Activated CD8-positive, alpha-beta memory T cell treated with anti-CD3 and anti-CD28 coated beads, Interleukin-2, amount 50 U/mL, for 4 hours (primary cell): ENCODE measurements around the gene MIPOL1.

Experiments
- DNase-seq: peaks from one replicate; pipeline ENCODE4 v3.0.0-alpha.2; 2020

The MIPOL1 gene

DNA sequence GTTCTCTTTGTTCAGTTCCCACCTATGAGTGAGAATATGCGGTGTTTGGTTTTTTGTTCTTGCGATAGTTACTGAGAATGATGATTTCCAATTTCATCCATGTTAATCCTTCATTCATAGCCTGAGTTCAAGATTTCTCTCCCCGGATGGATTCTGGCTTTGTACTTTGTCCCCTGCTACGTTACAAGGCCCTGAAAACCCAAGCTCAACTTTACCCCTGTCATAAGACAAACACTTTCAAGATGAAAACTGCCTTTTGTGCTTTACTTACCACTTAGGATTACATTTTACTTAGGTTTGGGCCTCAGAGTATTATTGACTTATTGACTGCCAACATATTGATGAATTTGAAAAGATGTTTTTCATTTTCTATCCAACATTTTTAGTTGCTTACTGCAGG, 361.0 kb downstream of the MIPOL1 start:
- DNase-seq = no peak

DNA sequence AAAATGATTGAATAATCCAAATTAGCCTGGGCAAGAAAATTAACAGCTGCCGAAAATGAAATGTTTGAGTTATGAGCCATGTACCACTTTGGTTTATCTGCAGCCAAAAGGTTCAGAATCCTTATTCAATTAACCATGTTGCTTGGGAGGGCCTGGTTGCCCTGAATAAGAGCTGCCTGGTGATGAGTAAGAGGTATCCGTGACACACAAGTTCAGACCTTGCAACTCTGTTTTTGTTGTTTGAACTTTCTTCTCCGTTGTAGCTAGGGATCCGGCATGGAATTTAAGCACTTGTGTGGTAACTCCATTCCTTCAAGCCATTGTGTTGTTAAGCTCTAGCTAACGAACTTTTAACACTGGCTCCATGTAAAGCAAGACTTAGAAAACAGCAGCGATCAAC, 361.6 kb downstream of the MIPOL1 start:
- DNase-seq = no peak

DNA sequence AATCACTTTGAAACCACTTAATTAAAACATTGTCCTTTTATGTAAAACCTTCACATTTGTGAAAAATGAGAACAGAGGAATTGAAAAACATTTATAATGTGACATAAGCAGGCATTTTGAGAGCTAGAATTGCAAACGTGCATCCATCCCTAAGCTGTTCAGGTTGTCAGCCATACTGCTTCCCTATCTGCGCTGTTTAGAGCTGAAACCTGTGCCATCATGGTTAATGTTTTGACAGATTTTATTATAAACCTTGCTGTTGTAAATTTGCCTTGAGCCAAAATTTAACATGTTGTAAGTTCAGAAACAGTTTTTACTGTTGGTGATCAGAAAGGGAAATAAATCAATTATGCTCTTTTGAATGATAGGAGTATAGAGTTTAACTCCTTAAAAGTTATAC, 365.5 kb downstream of the MIPOL1 start:
- DNase-seq = no peak

DNA sequence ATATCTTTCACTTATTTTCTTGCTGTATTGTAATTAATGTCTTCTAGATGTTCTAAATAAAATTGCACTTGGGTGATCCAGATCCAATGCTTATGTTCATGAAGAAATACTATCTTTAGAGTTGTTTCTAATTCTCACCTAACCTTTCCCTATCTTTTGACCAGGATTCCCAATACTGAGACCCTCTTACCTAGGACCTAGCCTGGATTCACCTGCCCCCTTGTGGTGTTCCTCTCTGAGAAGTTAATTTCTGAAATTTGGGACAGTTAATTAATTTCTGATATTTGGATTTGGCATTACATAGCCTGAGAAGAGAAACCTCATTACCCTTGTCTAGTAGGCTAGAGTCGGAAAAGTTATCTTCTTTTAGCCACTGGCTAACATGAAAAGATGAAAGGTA, 367.8 kb downstream of the MIPOL1 start:
- DNase-seq = no peak

DNA sequence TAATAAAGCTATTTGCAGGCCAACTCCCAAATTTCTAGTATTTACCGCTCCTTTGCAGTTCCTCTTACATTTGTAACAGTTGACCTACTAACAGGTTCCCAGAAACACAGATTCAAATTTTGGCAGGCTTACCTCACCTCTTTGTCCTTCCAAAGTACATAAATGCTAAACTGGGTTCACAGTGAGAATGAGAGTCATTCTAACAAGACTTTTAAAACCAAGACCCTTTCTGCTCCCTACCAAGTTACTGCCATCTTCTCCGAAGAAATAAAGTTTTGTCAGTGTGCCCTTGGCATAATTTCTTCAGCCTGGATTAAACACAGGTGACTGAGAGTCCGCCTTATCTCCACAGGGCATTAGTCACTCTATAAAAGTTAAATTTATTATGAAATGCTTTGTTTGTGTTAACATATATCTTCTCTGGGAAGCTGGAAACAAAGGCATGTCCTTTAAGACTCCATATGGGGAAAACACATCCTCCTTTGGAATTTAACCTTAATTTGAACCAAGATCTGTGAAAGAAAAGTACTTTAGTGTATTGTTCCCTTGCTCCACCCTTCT, 369.2 kb downstream of the MIPOL1 start:
- DNase-seq = no peak

DNA sequence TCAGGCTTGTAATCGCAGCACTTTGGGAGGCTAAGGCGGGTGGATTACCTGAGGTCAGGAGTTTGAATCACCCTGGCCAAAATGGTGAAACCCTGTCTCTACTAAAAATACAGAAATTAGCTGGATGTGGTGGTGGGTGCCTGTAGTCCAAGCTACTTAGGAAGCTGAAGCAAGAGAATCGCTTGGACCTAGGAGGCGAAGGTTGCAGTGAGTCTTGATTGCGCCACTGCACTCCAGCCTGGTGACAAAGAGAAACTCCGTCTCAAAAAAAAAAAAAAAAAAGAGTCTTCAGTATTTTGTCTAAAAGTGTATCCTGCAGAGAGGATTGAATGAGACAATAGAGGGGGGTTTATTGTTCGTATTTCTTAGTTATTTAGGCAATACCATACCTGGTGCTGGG, 372.0 kb downstream of the MIPOL1 start:
- no peak for DNase-seq

DNA sequence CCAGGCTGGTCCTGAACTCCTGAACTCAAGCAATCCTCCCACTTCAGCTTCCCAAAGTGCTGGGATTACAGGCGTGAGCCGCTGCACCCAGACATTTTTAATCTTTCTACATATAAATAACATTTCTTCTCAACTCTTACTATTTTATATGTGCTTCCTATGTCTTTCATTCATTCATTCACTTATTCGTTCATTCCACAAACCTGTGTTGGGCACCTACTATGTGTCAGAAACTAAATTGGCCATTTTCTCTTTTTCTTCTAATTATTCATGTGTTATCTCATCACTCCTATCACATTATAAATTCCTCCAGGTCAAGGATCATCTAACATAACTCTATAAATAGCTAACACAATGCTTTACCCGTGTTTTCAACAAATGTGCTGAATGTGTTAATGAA, 373.7 kb downstream of the MIPOL1 start:
- no peak for DNase-seq

DNA sequence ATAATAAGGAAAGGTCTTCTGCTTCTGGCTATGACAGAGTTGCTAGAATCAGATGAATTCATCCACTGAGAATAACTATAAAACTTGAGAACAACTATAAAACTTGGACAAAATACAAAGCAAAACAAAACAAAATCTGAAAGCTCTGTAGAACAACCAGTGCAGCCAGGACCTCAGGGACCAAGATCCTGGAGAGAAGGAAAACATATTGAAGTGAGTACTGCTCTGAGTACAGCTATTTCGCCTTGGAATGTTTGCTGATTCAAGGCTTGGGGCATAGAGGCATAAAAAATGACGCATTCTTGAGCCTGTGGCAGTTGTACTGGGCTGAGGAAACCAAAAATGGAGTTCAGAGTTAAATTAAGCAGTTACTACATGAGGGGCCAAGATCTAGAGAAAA, 375.6 kb downstream of the MIPOL1 start:
- no peak for DNase-seq

DNA sequence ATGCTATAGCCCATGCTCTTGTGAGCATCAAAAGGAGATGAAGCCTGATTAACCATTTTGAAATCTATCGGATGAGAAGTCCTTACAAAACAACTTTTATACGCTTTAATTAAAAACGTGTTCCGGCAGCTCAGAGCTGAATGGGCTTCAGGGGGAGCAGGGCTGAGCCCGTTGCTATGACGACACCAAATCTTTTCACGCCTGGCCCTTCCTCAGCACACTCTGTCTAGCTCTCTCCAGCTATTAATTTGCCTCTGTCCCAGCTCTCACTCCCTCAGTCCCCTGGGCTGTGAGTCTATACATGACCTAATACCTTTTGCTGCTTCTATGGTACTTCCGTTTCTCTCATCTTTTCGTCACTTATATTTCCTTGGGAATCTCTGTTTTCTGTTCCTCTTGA, 381.5 kb downstream of the MIPOL1 start:
- DNase-seq = no peak

DNA sequence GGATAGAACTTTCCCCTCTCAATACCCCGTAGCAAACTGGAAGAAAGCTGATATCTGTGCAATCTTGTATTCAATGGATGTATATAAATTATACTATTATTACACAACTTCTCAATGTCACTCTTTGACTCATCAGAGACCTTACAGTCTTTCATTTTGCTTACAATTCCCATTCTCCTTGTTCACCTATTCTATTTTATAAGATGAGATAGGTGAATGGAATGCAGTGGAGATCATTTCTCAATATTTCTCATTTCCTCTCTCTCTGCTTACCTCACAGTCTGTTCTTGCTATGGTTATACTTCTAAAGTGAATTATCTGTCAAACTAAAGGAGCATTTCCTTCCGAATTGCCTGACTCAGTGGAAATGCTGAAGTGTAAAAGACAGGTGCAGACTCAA, 382.4 kb downstream of the MIPOL1 start:
- DNase-seq = no peak

DNA sequence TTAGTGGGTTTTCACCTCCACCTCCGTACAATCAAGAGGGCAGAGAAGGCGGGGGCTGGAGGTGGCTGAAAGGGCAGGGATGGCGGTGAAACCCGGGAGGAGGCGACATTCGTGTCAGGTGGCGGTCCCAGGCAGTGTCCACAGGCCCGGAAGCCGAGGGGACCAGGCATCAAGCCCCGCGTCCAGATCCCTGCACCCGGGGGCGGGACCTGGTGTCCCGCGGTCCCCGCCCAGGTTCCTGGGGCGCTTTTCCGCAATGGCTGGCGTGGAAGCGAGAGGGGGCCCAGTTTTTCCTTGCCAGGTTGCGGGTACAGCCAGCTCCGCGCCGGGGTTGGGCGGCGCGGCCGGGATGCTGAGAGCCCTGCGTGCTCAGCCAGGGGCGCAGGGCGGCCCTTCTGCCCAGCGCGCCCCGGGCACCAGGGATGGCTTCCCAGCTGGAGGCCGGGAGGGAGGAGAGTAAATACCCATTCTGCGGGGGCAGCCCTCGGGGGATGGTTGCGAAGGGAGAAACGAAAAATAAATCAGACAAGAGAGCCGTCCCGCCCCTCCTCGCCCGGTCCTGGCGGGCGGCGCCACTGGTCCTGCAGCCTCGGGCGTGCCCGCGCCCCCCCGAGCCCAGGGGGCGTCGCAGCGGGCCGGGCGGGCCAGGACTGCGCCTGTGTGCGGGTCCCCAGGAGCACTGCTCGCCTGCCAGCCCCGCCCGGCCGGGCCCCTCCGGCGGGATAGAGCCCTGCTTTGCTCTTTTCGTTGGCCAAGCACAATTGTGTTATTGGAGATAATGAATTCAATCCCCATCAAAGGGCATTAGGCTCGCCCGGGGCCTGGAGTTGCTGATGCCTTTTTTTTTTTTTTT, 385.8 kb downstream of the MIPOL1 start:
- no peak for DNase-seq

DNA sequence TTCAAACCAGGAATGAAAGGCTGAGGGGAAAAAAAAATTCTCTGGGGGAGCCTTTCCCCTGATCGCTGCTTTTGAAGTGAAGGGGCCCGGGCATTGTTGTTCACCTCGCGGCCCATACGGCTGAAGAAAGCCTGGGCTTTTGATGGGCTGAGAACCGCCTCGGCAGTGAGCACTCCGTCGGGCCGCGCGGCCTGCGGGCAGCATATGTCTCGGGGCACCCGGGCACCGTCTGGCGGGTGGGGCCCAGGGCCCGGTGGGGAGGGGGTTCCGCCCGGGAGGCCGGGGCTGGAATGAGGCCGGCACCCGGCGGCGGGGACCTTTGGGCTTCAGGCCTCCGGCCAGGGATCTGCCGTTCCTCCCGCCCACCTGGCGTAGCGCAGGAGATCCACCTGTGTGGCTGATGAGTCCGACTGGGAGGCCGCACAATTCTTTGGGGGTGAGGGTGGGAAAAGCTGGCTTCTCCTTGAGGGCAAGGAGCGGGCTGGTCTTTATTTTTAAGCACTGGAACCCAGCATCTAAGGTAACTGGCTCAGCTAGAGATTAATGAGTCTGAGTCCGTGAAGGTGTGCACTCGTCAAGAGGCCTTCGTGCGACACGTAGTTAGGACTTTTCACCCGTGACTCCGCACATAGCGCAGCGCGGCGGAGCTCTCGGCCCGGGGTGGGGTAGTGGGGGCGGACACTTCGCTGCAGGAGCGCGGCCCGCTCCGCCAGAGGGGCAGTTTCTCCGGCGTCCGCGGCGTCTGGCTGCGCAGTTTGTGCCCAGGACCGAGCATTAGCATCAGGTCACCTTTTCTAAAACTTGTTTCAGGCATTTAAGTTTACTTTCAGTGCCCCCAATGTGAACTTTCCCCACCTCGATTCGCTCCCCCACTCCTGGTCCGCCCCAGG, 386.7 kb downstream of the MIPOL1 start:
- no peak for DNase-seq

DNA sequence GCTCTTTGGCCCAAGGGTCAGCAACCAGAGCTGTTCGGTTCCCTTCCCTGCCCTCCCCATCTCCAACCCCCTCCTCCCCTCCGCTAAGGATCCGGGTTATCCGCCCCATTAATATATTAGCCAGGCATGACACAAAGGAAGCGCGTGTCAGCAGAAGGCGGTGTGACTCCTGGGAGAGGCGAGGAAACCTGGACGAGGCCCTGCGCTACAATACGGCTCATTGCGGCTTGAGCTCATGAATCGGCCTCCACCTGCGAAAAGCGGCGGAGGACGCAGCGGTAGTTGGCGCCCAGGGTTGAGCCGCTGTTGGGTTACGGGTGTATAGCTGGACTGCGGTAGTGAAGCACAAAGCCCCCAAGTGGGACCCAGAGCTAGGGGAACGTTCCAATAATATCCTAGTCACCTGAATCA, 387.4 kb downstream of the MIPOL1 start:
- DNase-seq = no peak

DNA sequence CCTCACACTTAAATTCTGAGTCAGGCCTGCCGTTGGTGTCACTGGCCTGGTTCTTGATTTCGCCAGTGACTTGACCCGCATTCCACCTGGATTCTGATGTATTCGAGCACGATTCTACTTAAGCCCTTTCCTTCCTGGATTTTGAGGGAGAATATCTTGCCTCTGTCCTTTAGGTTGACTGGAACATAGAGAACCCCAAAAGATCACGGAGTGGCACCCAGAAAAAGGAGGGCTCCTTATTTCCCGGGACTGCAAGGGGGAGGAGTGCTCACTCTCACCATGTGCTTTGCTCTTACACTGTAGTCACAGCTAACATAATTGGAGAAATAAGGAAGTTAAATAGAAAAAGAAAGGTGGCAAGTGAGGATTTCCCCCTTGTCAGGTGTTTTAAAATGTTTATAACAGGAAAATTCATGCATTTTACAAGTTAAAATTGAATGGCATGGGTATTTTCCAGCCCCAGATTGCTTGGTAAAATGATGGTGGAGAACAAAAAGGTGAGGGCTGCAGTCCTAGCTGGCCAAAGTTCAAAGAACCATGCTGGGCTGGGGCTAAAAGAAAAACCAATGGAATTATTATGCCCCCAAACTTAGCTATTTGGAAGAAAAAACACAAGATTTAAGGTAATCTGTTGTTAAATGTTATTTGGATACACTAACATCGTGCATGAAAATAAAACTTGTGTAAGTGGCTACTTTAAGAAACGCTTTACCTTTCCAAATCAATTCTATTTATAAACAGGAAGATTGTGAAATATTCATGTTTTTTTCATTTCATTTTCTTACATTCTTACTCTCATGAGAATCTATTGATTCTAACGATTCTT, 388.4 kb downstream of the MIPOL1 start:
- no peak for DNase-seq

DNA sequence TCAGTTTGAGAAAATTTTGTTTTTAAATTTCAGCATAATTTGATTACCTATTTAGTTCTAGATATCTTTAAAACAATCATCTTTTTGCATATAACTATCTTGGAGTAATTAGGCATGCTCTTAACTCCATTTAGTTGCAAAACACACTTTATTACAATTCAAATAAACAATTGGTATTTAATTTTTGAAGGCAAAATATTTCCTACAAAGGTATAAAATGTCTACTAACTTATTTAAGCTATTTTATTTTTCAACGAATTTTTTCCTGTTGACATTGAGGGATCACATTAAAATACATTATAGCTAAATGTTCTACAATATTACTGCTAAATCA, 389.0 kb downstream of the MIPOL1 start:
- DNase-seq = no peak

DNA sequence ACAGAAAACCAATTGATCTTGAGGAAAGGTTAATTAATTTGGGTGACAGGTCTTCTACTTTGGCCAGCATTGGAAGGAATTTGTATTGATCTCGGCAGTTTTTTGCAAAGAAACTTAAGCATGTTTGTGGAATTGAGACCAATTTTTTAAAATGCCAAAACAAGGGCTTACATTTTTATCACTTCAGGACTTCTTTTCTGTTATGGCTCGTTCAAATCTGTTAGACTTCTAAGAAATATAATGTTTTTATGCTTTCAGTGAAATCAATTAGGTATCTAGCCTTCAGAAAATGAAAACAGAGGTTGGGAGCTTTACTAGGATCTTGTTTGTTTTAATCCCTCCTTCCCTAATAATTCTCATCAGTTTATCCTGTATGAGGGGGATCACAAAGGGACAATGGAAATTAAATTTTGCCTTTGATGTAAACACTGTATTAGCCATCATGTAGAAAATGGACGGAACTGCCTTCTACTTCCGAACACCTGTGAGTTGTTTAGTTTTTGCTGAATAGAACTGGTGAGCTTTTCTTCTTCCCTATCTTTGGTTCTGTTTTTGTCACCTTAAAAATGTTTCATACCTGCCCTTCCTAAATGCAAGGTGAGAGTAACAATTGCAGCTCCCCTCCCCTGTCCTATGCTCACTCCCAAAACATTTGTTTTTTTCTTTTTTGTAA, 389.5 kb downstream of the MIPOL1 start:
- no peak for DNase-seq

DNA sequence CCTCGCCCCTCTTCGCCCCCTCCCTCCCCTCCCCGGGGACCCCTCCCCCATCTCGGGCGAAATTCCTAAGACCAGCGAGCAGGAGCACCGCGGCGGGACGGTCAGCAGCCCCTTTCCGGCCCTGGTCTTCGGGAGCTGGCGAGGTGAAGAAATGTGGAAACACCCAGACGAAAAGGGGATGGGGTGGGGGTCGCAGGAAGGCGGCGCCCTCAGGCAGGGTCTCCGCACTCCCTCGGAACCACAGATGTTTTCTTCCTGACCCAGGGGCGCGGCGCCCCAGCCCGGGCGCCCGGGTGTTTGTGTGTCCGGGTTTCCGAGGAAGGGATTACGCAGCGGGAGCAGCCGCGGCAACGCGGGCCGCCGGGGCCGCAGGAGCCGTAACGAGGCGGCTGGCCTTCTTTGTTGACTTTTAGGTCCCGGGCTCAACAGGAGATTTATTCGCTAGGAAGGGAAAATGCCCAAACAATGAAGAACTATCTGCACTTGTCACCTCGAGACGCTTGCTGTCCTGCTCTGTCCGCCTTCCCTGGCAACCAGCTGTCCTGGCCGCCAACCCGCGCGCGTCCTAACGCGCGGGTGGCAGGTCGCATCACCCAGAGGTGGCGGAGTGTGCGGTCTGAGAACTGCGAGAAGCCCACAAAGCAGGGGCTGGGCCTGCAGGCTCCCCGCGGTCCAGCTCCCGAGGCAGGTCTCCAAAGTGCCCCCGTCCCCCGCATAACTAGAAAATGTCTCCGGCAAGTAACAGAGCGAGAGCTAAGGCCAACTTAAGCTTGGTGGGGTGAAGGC, 390.3 kb downstream of the MIPOL1 start:
- DNase-seq = no peak

DNA sequence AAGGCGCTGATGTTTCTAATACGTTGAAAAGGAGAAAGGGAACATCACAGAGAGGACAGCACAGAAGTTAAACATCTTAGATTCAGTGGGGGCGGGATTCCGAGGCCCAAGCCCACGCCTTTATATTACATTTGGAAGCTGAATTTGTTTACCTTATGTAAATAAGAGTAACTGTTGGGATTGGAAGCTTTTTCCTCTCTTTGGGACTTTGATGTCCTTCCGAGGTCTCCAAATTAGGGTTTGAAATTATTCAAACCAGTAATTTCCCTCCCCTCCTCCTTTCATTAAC, 390.9 kb downstream of the MIPOL1 start:
- DNase-seq = no peak

DNA sequence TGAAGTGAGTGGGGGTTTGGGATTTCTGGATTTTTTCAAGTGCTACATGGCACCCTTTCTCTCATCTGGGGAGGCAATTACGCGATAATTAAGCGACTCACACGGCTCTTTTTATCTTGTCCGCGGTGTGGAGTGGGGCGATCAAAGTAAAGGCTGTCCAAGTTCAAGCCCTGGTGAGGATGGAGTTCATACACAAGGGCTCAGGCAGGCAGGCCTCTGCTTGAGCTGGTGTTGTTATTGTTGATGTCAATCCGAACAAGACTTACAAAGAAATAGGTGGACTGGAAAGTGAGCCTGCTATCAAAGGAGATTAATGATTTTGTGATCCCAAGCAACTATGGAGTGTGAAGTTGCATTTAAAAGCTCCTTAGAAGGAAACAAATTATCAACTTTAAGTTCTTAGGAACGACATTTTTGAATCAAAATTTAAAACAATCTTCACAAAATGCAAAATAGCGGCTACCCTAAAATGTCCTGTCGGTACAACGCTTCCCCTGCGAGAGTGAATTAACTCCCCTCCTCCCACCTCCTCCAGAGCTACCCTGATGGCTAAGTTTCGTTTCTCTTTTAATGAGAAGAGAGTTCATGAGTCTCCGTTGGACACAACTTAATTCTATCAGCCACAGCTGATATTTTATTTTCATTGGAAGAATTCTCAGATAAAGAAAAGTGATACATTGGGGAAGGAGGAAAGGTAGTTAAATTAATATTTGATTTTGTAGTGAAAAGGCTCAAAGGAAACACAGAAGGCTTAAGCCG, 391.4 kb downstream of the MIPOL1 start:
- DNase-seq = no peak

DNA sequence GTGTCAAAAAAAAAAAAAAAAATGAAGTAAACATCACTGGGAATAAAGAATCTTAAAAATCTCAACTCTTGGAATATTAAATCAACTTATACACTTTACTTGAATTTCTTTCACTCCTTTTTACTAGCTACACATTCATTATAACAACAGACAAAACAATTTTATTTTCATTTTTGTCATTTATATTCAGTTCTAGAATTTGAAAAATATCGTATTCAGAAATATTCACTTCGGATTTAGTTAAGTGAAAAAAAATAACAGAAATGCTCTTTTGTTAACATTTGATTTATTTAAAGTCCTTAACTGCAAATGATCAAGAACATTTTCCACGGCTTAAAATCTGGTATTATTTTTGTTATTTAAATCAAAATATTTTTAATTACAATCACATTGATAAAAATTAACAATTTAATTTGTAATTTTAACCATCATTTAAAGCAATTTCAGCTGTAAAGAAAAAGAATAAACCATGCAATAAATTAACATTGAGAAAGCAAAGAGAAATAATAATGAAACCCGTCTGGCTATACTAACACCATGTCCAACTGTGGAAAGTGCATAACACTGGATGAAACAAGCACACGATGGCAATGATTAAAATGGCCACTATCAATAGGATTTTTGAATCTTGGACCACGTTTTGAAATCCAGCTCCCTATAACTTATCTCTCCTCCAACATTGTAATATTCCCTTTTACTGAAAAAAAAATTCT, 392.1 kb downstream of the MIPOL1 start:
- no peak for DNase-seq
